ENCODE results near the gene SOD1.

- TF ChIP-seq, protein P1, sequence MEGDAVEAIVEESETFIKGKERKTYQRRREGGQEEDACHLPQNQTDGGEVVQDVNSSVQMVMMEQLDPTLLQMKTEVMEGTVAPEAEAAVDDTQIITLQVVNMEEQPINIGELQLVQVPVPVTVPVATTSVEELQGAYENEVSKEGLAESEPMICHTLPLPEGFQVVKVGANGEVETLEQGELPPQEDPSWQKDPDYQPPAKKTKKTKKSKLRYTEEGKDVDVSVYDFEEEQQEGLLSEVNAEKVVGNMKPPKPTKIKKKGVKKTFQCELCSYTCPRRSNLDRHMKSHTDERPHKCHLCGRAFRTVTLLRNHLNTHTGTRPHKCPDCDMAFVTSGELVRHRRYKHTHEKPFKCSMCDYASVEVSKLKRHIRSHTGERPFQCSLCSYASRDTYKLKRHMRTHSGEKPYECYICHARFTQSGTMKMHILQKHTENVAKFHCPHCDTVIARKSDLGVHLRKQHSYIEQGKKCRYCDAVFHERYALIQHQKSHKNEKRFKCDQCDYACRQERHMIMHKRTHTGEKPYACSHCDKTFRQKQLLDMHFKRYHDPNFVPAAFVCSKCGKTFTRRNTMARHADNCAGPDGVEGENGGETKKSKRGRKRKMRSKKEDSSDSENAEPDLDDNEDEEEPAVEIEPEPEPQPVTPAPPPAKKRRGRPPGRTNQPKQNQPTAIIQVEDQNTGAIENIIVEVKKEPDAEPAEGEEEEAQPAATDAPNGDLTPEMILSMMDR (IDR thresholded peaks at IDR 0.05): no peak
- TF ChIP-seq POLR2AphosphoS5 (IDR thresholded peaks at IDR 0.05): no peak
Observed at GRCh38 chr21:31706562-31706961, 47.1 kb downstream of the SOD1 start.

Data from prostate gland (tissue), 2 donors.